GM21423 (cell line): ENCODE data around the gene PDZD4.

Experiments used
- ATAC-seq: cut with Tn5 transposase; IDR thresholded peaks from one replicate; pipeline ENCODE4 v1.9.1; 2021; ENCODE audit warnings: mild to moderate bottlenecking, moderate library complexity; ENCODE audit not compliant: unreplicated experiment

The PDZD4 gene

GRCh38 chrX:153773741-153774575 lies 56.4 kb downstream of the PDZD4 start:
- no peak for ATAC-seq

GRCh38 chrX:153773218-153773611 lies 57.1 kb downstream of the PDZD4 start:
- no peak for ATAC-seq

GRCh38 chrX:153772316-153773217 lies 57.8 kb downstream of the PDZD4 start:
- ATAC-seq, result no peak

- no peak for ATAC-seq
Observed at GRCh38 chrX:153771415-153772315, 58.7 kb downstream of the PDZD4 start.

- no peak for ATAC-seq
Observed at GRCh38 chrX:153770601-153771414, 59.5 kb downstream of the PDZD4 start.

GRCh38 chrX:153769865-153770600 lies 60.3 kb downstream of the PDZD4 start:
- no peak for ATAC-seq

GRCh38 chrX:153769158-153769864 lies 61.0 kb downstream of the PDZD4 start:
- ATAC-seq, result no peak

GRCh38 chrX:153768311-153769157 lies 61.8 kb downstream of the PDZD4 start:
- ATAC-seq, result no peak

GRCh38 chrX:153767674-153768055 lies 62.7 kb downstream of the PDZD4 start:
- no peak for ATAC-seq

- no peak for ATAC-seq
Observed at GRCh38 chrX:153766871-153767673, 63.3 kb downstream of the PDZD4 start.

GRCh38 chrX:153766098-153766817 lies 64.1 kb downstream of the PDZD4 start:
- ATAC-seq, result no peak

- no peak for ATAC-seq
Observed at GRCh38 chrX:153765138-153766079, 64.9 kb downstream of the PDZD4 start.

- no peak for ATAC-seq
Observed at GRCh38 chrX:153764786-153765137, 65.6 kb downstream of the PDZD4 start.

GRCh38 chrX:153763989-153764755 lies 66.2 kb downstream of the PDZD4 start, which contains the start of gene PLXNB3:
PLXNB3 (plus strand) TSS chrX:153764249; CDS start chrX:153765536, 1,287 bp downstream.
- ATAC-seq, result no peak
